ENCODE results near the gene EN2. TPM values are rescaled to one million over a fixed set of nuclear protein-coding genes. Genes with fewer than 3 reads are reported as not detected.

EN2 gene
- total RNA-seq, 4 donors from 2014 or later, result 0.15 to 2.1 TPM; not detected in 2

- DNase-seq, result no peak
- H3K4me3 ChIP-seq, result no peak overlapping the region
- no peaks in the 10 kb centered on the region for H3K27me3 ChIP-seq
- no peaks in the 10 kb centered on the region for H3K4me1 ChIP-seq
- no peaks in the 10 kb centered on the region for H3K36me3 ChIP-seq
- no peak overlapping the region for H3K27ac ChIP-seq
- TF ChIP-seq POLR2A (IDR thresholded peaks at IDR 0.05) (no peak), CTCF (IDR thresholded peaks at IDR 0.05) (no peak)
- intact Hi-C loops (cut with DNase I; ENCODE audit: low total_unique reads), result no loop called here
- H3K9me3 ChIP-seq, result no peaks in the 10 kb centered on the region
These were observed 39.6 kb upstream of the EN2 start for GRCh38 chr7:155418304-155418703.

- intact Hi-C loops (cut with DNase I; ENCODE audit: low total_unique reads), result no loop called here
- no peak for DNase-seq
- Histone ChIP-seq H3K4me1 (no peaks in the 10 kb centered on the region), H3K36me3 (no peaks in the 10 kb centered on the region), H3K4me3 (no peak overlapping the region), H3K27me3 (no peaks in the 10 kb centered on the region), H3K27ac (no peak overlapping the region), H3K9me3 (no peaks in the 10 kb centered on the region)
- no peak for TF ChIP-seq POLR2A (IDR thresholded peaks at IDR 0.05)
- no peak for TF ChIP-seq CTCF (IDR thresholded peaks at IDR 0.05)
These were observed 38.8 kb upstream of the EN2 start for GRCh38 chr7:155418941-155419755.

GRCh38 chr7:155420116-155420515 is 37.8 kb upstream of the EN2 start:
- no peak for TF ChIP-seq CTCF (IDR thresholded peaks at IDR 0.05)
- no peak for DNase-seq
- H3K4me3 ChIP-seq, result no peak overlapping the region
- H3K4me1 ChIP-seq, result no peaks in the 10 kb centered on the region
- H3K36me3 ChIP-seq, result no peaks in the 10 kb centered on the region
- H3K27ac ChIP-seq, result no peak overlapping the region
- H3K27me3 ChIP-seq, result no peaks in the 10 kb centered on the region
- no peaks in the 10 kb centered on the region for H3K9me3 ChIP-seq
- intact Hi-C loops (cut with DNase I; ENCODE audit: low total_unique reads), result no loop called here

GRCh38 chr7:155422151-155422550 is 35.8 kb upstream of the EN2 start:
- H3K4me3 ChIP-seq, result no peak overlapping the region
- H3K9me3 ChIP-seq, result no peaks in the 10 kb centered on the region
- intact Hi-C loops (cut with DNase I; ENCODE audit: low total_unique reads), result no loop called here
- no peaks in the 10 kb centered on the region for H3K4me1 ChIP-seq
- TF ChIP-seq CTCF (IDR thresholded peaks at IDR 0.05), result no peak
- no peak for TF ChIP-seq POLR2A (IDR thresholded peaks at IDR 0.05)
- no peak for DNase-seq
- H3K36me3 ChIP-seq, result no peaks in the 10 kb centered on the region
- no peak overlapping the region for H3K27ac ChIP-seq
- no peaks in the 10 kb centered on the region for H3K27me3 ChIP-seq

GRCh38 chr7:155422599-155423336 is 35.2 kb upstream of the EN2 start:
- H3K36me3 ChIP-seq, result no peaks in the 10 kb centered on the region
- H3K27ac ChIP-seq, result no peak overlapping the region
- no peaks in the 10 kb centered on the region for H3K27me3 ChIP-seq
- H3K4me3 ChIP-seq, result no peak overlapping the region
- H3K4me1 ChIP-seq, result no peaks in the 10 kb centered on the region
- no peak for TF ChIP-seq CTCF (IDR thresholded peaks at IDR 0.05)
- no peak for TF ChIP-seq POLR2A (IDR thresholded peaks at IDR 0.05)
- no peak for DNase-seq
- H3K9me3 ChIP-seq, result no peaks in the 10 kb centered on the region
- intact Hi-C loops (cut with DNase I; ENCODE audit: low total_unique reads), result no loop called here

All from uterus (tissue), 4 donors.